Endothelial cell of umbilical vein (primary cell): ENCODE measurements around the gene AOC1.

Source experiments
- CTCF ChIP-seq, 2 donors: IDR thresholded peaks; 1 replicate in 1 of 2; 2 replicates in 1 of 2; pipeline ENCODE4 v1.5.1; 2011; ENCODE audit warnings: low read length in 2 of 2, mild to moderate bottlenecking in 2 of 2, moderate library complexity in 2 of 2, control low read depth in 1 of 2, inconsistent platforms in 1 of 2, low read depth in 1 of 2; ENCODE audit not compliant: insufficient read depth in 1 of 2; ENCODE audit errors: extremely low read depth in 1 of 2
- EZH2 ChIP-seq: IDR thresholded peaks from 2 replicates; pipeline ENCODE4 v1.6.1; 2012; ENCODE audit warnings: borderline replicate concordance, low read depth, mild to moderate bottlenecking, moderate library complexity, low read length, inconsistent platforms; ENCODE audit not compliant: severe bottlenecking
- POLR2A ChIP-seq: IDR thresholded peaks from 2 replicates; pipeline ENCODE4 v1.6.1; 2012; ENCODE audit warnings: low read depth, mild to moderate bottlenecking, control low read depth, low read length

- TF ChIP-seq CTCF (IDR thresholded peaks at IDR 0.05; ENCODE audit: extremely low read depth in 1 of 2, insufficient read depth in 1 of 2, low read depth in 1 of 2, low read length in 2 of 2) (no peak), POLR2A (no peak), EZH2 (no peak)
Measured at GRCh38 chr7:150826061-150826849, 26.1 kb upstream of the AOC1 start.
